Skeletal muscle tissue (tissue), 4 donors: ENCODE results near the gene FAAP100. TPM values are rescaled to one million over a fixed set of nuclear protein-coding genes. Genes with fewer than 3 reads are reported as not detected.
A peak's percentile ranks its signal among the peaks of the same experiment; 100 is the strongest.

Experiments used
- H3K27ac ChIP-seq: one replicate; pipeline ENCODE4 v1.7.0; 2013; ENCODE audit warnings: mild to moderate bottlenecking, low read depth, low read length, inconsistent platforms
- H3K27me3 ChIP-seq, 3 donors: one replicate each; pipeline ENCODE4 v1.7.0; 2013; ENCODE audit warnings: low read length in 3 of 3; ENCODE audit not compliant: control insufficient read depth in 3 of 3, insufficient read depth in 3 of 3
- H3K36me3 ChIP-seq, 3 donors: one replicate each; pipeline ENCODE4 v1.7.0; 2013; ENCODE audit warnings: low read length in 3 of 3; ENCODE audit not compliant: control insufficient read depth in 3 of 3, insufficient read depth in 3 of 3
- H3K4me1 ChIP-seq, 3 donors: one replicate each; pipeline ENCODE4 v1.7.0; 2013; ENCODE audit warnings: low read length in 3 of 3, mild to moderate bottlenecking in 3 of 3; ENCODE audit not compliant: control insufficient read depth in 3 of 3, insufficient read depth in 3 of 3
- H3K4me3 ChIP-seq, 3 donors: one replicate each; pipeline ENCODE4 v1.7.0; 2013; ENCODE audit warnings: low read length in 3 of 3
- H3K9ac ChIP-seq, 3 donors: one replicate each; pipeline ENCODE4 v1.7.0; 2013; ENCODE audit warnings: low read length in 3 of 3, mild to moderate bottlenecking in 3 of 3, moderate library complexity in 2 of 3, low read depth in 1 of 3
- H3K9me3 ChIP-seq, 3 donors: one replicate each; pipeline ENCODE4 v1.7.0; 2013; ENCODE audit warnings: low read length in 3 of 3; ENCODE audit not compliant: control insufficient read depth in 3 of 3
- total RNA-seq: library from RNA; depleted of rRNA; stranded (reverse); fragments of >200 nt; gene quantifications from one replicate; pipeline ENCODE4 v1.2.3, GENCODE V29; 2014
- donor health status: Osteomylitis.

Gene FAAP100
- total RNA-seq, 1 donor from 2014 or later: 7.8 TPM

GRCh38 chr17:81583589-81584342, 31.6 kb upstream of the FAAP100 start:
- no peak overlapping the region for H3K4me3 ChIP-seq
- no peak overlapping the region for H3K9ac ChIP-seq
- H3K36me3 ChIP-seq: peaks cover 55 to 66% (median 65%) of the 10 kb centered on the region in 3 donors

DNA sequence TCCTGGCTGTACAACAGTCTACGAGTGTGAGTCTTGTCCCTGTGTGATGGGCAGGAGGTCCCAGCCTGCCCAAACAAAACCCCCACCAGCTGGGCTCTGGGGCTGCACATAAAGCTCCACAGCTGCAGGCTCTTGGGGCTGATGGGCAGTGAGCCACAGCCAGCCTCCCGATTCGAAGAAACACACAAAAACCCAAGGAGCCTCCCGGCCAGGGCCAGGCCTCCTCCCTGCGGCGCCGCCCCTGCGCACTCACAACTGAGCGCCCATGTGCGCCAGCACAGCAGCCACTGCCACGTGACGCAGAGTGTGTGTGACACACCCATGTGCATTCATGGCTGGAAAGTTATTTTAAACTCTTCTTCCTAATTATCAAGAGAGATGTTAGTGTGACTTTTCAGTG, 30.6 kb upstream of the FAAP100 start:
- no peaks in the 10 kb centered on the region for H3K27me3 ChIP-seq
- no peak overlapping the region for H3K4me3 ChIP-seq
- no peak overlapping the region for H3K9ac ChIP-seq
- peaks cover 4 to 14% (median 7%) of the 10 kb centered on the region in 3 donors for H3K4me1 ChIP-seq
- H3K36me3 ChIP-seq: peaks cover 48 to 56% (median 55%) of the 10 kb centered on the region in 3 donors
- no peak overlapping the region for H3K27ac ChIP-seq
- H3K9me3 ChIP-seq: no peaks in the 10 kb centered on the region

More at GRCh38 chr17:81583589-81584342, 31.6 kb upstream of the FAAP100 start:
- Histone ChIP-seq H3K27me3 (no peaks in the 10 kb centered on the region), H3K9me3 (no peaks in the 10 kb centered on the region), H3K27ac (no peak overlapping the region), H3K4me1 (peaks cover 2 to 8% (median 7%) of the 10 kb centered on the region in 3 donors)

GRCh38 chr17:81582341-81582740, 30.2 kb upstream of the FAAP100 start:
- Histone ChIP-seq H3K36me3 (peaks cover 48 to 56% (median 55%) of the 10 kb centered on the region in 3 donors), H3K27me3 (no peaks in the 10 kb centered on the region), H3K4me1 (peaks cover 8 to 18% (median 10%) of the 10 kb centered on the region in 3 donors), H3K9me3 (no peaks in the 10 kb centered on the region), H3K27ac (no peak overlapping the region), H3K9ac (no peak overlapping the region), H3K4me3 (no peak overlapping the region)

GRCh38 chr17:81581758-81582157, 29.6 kb upstream of the FAAP100 start:
- Histone ChIP-seq H3K27ac (no peak overlapping the region), H3K4me1 (peaks cover 12 to 23% (median 13%) of the 10 kb centered on the region in 3 donors), H3K9ac (peak overlapping the region in 1 of 3 donors; percentile 16), H3K27me3 (no peaks in the 10 kb centered on the region), H3K4me3 (no peak overlapping the region), H3K9me3 (no peaks in the 10 kb centered on the region), H3K36me3 (peaks cover 45 to 53% (median 53%) of the 10 kb centered on the region in 3 donors)

DNA sequence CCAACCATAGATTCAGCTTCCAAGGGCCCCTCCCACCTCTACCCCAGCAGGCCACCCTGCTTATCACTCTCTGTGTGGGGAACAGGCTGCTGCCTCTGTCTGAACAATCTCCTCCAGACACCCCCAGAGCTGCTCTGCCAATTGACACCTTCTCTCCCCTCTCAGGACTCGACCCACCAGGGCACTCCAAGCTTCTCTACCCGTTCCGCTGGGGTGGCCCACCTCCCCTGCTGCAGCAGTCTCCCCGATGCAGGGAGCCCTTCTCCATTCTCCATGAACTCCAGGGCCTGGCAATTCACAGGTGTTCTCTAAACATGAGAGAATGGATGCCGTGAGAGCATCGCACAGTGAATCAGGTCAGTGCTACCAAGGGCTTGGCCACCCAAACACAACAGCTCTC, 28.3 kb upstream of the FAAP100 start:
- Histone ChIP-seq H3K36me3 (peaks cover 40 to 48% (median 43%) of the 10 kb centered on the region in 3 donors), H3K27ac (no peak overlapping the region), H3K4me1 (peaks cover 14 to 30% (median 15%) of the 10 kb centered on the region in 3 donors), H3K9me3 (no peaks in the 10 kb centered on the region), H3K27me3 (no peaks in the 10 kb centered on the region), H3K9ac (peak overlapping the region in 2 of 3 donors; percentile 7 to 8), H3K4me3 (no peak overlapping the region)

- Histone ChIP-seq H3K4me3 (no peak overlapping the region), H3K9me3 (no peaks in the 10 kb centered on the region), H3K4me1 (peaks cover 15 to 30% (median 16%) of the 10 kb centered on the region in 3 donors), H3K9ac (no peak overlapping the region), H3K36me3 (peaks cover 42 to 48% (median 42%) of the 10 kb centered on the region in 3 donors), H3K27ac (no peak overlapping the region), H3K27me3 (no peaks in the 10 kb centered on the region)
Observed at GRCh38 chr17:81579821-81580321, 27.7 kb upstream of the FAAP100 start.

- no peak overlapping the region for H3K9ac ChIP-seq
- peaks cover 42 to 47% (median 42%) of the 10 kb centered on the region in 3 donors for H3K36me3 ChIP-seq
- H3K4me3 ChIP-seq: no peak overlapping the region
- no peaks in the 10 kb centered on the region for H3K9me3 ChIP-seq
- H3K27ac ChIP-seq: no peak overlapping the region
- H3K4me1 ChIP-seq: peaks cover 15 to 30% (median 16%) of the 10 kb centered on the region in 3 donors
- no peaks in the 10 kb centered on the region for H3K27me3 ChIP-seq
Observed at GRCh38 chr17:81579298-81579697, 27.1 kb upstream of the FAAP100 start.

GRCh38 chr17:81578561-81579225, 26.5 kb upstream of the FAAP100 start:
- Histone ChIP-seq H3K4me1 (peaks cover 15 to 30% (median 16%) of the 10 kb centered on the region in 3 donors), H3K4me3 (no peak overlapping the region), H3K36me3 (peaks cover 38 to 44% (median 39%) of the 10 kb centered on the region in 3 donors), H3K27me3 (no peaks in the 10 kb centered on the region), H3K9ac (no peak overlapping the region), H3K27ac (no peak overlapping the region), H3K9me3 (no peaks in the 10 kb centered on the region)

DNA sequence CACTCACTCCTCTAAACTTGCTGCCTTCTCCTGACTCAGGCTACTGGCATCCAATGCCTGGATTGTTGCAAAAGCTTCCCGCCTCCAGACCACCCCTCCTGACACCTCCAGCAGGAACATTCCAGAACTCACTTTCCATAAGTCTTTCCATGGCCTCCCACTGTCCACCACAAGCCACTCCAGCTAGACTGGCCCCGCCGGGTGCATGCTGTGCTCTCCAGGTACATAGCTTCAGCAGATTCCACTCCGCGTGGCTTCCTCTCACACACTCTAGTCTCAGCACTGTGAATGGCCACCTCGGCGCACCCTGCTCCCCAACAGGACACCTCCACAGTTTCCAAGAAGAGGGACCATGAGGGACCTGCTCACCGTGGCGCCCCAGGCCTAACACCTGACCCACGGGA, 25.9 kb upstream of the FAAP100 start:
- H3K4me3 ChIP-seq: no peak overlapping the region
- H3K27me3 ChIP-seq: no peaks in the 10 kb centered on the region
- H3K36me3 ChIP-seq: peaks cover 32 to 40% (median 32%) of the 10 kb centered on the region in 3 donors
- peaks cover 15 to 30% (median 16%) of the 10 kb centered on the region in 3 donors for H3K4me1 ChIP-seq
- H3K9me3 ChIP-seq: no peaks in the 10 kb centered on the region
- no peak overlapping the region for H3K27ac ChIP-seq
- H3K9ac ChIP-seq: peak overlapping the region in 1 of 3 donors; percentile 3
